T follicular helper cell (primary cell): ENCODE measurements around the gene SULT1C3.

ENCODE experiments used
- DNase-seq: peaks from one replicate; pipeline ENCODE4 v3.0.0-alpha.2; 2020; ENCODE audit warnings: low read depth

The SULT1C3 gene

GRCh38 chr2:108304975-108305374, 65.2 kb downstream of the SULT1C3 start:
- DNase-seq = no peak

- no peak for DNase-seq
These were observed 66.1 kb downstream of the SULT1C3 start for GRCh38 chr2:108305901-108306300.

GRCh38 chr2:108309903-108310302, 70.1 kb downstream of the SULT1C3 start:
- DNase-seq = no peak
